SK-N-SH treated with all-trans-retinoic acid at 6 μM for 48 hours (cell line): ENCODE measurements around the gene RTN4IP1.

Source experiments
- CREB5 ChIP-seq: fragments of 250-450 bp; sonication (Bioruptor Pico); IDR thresholded peaks from 2 replicates; pipeline ENCODE4 v1.5.1; 2020; ENCODE audit warnings: low read depth, mild to moderate bottlenecking, moderate library complexity
- PATZ1 ChIP-seq: fragments of 250-450 bp; sonication (Bioruptor Pico); IDR thresholded peaks from 2 replicates; pipeline ENCODE4 v1.8.0; 2020; ENCODE audit warnings: mild to moderate bottlenecking, moderate library complexity, borderline replicate concordance
- POU6F1 ChIP-seq: fragments of 250-450 bp; sonication (Bioruptor Pico); IDR thresholded peaks from 2 replicates; pipeline ENCODE4 v1.8.0; 2021; ENCODE audit warnings: low read depth, mild to moderate bottlenecking, moderate library complexity, borderline replicate concordance
- RARB ChIP-seq: fragments of 250-450 bp; sonication (Bioruptor Pico); IDR thresholded peaks from 2 replicates; pipeline ENCODE4 v1.8.0; 2021; ENCODE audit warnings: mild to moderate bottlenecking, moderate library complexity
- TOX ChIP-seq: fragments of 250-450 bp; sonication (Bioruptor Pico); IDR thresholded peaks from 2 replicates; pipeline ENCODE4 v1.8.0; 2021; ENCODE audit warnings: mild to moderate bottlenecking, moderate library complexity, borderline replicate concordance
- ZFP3 ChIP-seq: fragments of 250-450 bp; sonication (Bioruptor Pico); IDR thresholded peaks from 2 replicates; pipeline ENCODE4 v1.5.0; 2020; ENCODE audit warnings: mild to moderate bottlenecking, moderate library complexity
- ZFP30 ChIP-seq: fragments of 450-650 bp; formaldehyde crosslinking; IDR thresholded peaks from 2 replicates; pipeline ENCODE4 v1.5.0; 2022; ENCODE audit warnings: mild to moderate bottlenecking, moderate library complexity
- ZNF565 ChIP-seq: fragments of 450-650 bp; formaldehyde crosslinking; conservative IDR thresholded peaks from 2 replicates; pipeline ENCODE4 v1.5.0; 2020; ENCODE audit warnings: low read depth, mild to moderate bottlenecking, moderate library complexity
- ZNF70 ChIP-seq: fragments of 450-650 bp; formaldehyde crosslinking; IDR thresholded peaks from 2 replicates; pipeline ENCODE4 v1.5.0; 2020; ENCODE audit warnings: mild to moderate bottlenecking, moderate library complexity
- ZNF8 ChIP-seq: fragments of 450-650 bp; formaldehyde crosslinking; IDR thresholded peaks from 2 replicates; pipeline ENCODE4 v1.5.0; 2020; ENCODE audit warnings: mild to moderate bottlenecking, moderate library complexity

- TF ChIP-seq CREB5 (CRISPR knock-in tag) (no peak), ZFP3 (CRISPR knock-in tag) (no peak), POU6F1 (CRISPR knock-in tag) (no peak), ZFP30 (CRISPR knock-in tag) (no peak), PATZ1 (no peak), ZNF565 (CRISPR knock-in tag) (no peak), RARB (no peak), ZNF70 (no peak), TOX (CRISPR knock-in tag) (no peak), ZNF8 (no peak)
Observed at GRCh38 chr6:106558364-106558763, 70.9 kb downstream of the RTN4IP1 start.
